NCI-H2171 treated with DMSO at 0.1 percent for 48 hours (cell line): Measurements from ENCODE around the gene MTAP.
A peak's percentile ranks its signal among the peaks of the same experiment; 100 is the strongest.

Source experiments
- DNase-seq: peaks from one replicate; lab custom pipeline; 2025; lab: John Stamatoyannopoulos, UW

The MTAP gene

GRCh38 chr9:21852754-21853153, 50.3 kb downstream of the MTAP start:
- DNase-seq = no peak

DNA sequence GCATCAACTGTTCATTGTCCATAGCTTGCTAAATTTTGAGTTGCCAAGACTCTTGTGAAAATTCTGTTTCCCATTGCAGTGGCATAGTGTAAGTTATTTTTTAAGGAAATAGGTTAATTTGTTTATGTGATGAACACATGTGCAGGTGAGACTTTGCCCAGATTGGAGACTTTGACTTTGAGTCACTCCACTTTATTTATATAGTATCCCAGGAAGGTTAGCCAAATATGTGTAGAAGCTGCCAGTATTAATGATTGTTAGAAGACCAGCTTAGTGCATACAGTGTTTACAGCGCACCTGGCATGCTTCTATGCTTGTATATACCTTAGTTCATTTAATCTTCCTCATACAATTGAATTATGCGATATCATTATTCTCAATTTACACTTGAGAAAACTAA, 51.0 kb downstream of the MTAP start:
- no peak for DNase-seq

DNA sequence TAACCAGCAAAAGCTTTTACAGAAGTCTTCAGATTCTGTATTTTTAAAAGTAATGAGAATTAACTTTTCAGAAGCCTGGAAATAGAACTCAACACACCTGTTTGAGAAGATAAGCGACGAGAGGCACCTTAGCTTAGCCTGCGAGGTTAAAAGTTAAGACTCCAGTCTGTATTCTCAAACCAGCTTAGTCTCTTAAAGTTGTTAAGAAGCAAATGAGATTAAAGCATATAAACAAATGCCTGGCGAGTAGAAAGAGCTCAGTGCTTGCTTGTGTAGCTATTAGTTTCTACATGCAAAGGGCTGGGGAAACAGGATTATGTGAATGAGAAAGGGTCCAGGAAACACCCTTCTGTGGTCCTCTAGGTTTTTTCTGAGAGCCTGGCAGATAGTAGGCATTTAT, 51.7 kb downstream of the MTAP start:
- DNase-seq = no peak

DNA sequence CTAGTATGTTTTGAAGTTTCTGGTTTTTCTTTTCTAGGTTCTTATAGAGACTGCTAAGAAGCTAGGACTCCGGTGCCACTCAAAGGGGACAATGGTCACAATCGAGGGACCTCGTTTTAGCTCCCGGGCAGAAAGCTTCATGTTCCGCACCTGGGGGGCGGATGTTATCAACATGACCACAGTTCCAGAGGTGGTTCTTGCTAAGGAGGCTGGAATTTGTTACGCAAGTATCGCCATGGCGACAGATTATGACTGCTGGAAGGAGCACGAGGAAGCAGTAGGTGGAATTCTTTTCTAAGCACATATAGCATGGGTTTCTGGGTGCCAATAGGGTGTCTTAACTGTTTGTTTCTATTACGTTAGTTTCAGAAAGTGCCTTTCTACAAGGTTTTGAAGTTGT, 52.2 kb downstream of the MTAP start:
- DNase-seq = no peak

GRCh38 chr9:21856301-21857094, 54.1 kb downstream of the MTAP start:
- no peak for DNase-seq

DNA sequence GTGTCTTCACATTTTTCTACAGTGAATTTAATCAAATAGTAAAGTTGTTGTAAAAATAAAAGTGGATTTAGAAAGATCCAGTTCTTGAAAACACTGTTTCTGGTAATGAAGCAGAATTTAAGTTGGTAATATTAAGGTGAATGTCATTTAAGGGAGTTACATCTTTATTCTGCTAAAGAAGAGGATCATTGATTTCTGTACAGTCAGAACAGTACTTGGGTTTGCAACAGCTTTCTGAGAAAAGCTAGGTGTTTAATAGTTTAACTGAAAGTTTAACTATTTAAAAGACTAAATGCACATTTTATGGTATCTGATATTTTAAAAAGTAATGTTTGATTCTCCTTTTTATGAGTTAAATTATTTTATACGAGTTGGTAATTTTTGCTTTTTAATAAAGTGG, 60.4 kb downstream of the MTAP start:
- no peak for DNase-seq

DNA sequence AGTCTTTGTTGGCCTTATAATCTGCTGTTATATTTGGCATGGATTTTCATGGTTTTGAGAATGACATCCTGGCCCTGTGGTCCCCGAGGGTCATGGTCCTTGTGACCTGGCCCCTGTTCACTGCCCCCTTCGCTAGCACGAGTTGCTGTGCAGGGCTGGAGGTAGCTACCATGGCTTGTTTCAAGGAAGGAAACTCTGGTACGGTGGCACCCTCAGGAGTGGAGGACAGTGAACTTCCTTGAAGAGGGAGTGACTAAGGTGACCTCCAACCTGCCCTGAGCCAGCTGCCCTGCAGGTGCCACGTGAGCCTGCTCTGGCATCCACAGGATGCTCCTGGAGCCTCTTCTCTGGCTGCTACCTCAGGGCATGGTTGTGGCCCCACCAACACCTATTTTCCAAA, 62.1 kb downstream of the MTAP start:
- DNase-seq = no peak

- DNase-seq = no peak
Measured at GRCh38 chr9:21866302-21866701, 63.9 kb downstream of the MTAP start.

DNA sequence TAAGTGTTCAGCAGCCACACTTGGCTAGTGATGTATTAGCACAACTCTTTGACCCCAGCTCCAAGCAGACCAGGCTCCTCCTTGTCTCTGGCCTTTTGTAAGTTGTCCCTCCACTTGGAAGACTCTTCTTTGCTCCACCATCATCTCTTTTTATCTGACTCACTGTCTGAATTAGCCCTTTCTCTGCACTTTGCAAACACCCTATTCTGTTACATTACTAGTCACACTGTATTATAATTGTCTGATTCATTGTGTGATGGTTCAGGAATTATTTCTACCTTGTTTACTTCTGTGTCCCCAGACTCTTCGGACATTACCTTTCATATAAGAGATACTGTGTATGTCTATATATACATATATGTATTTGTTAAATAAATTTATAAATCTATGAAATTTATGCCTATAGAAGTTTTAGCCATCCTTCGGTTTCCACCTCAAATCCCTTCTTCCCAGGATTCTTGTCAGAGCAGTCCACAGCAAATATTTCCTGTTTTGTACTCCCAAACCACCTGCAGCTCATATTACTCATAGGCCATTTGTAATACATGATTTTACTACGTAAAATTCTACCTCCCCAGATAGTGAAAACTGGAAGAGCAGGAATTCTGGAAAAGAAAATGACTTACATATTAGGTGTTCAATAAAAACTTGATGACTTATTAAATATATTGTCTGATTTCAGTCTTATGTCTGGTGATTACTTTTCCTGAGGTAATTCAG, 69.0 kb downstream of the MTAP start:
- no peak for DNase-seq

- peak; percentile 1 for DNase-seq
Measured at GRCh38 chr9:21872696-21873095, 70.3 kb downstream of the MTAP start.

DNA sequence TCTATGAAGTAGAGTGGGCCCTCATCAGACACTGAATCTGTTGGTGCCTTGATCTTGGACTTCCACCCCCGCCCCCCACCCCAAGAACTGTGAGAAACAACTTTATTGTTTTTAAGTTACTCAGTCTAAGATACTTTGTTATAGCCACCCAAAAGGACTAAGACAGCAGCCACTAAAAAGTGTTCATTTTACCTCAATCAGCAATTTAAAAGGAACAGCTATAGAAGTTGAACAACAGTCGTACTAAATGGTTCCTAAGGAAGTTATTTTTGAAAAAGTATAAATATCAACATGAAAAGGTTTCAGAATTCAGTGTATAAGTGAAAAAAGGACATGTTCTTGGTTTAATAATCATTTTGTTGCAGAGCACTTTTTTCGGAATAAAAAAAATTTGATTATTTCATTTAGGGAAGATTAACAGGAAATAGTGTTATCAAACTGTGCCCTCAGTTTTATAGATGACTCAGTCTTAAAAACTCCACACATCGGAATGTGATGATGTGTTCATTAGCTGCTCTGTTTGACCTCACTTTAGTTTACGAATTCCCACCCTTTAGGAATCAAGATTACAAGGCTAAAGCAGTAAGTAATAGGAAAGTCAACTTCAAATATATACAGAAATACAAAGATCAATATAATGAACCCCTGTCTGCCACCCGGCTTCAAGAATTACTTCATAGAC, 71.2 kb downstream of the MTAP start:
- no peak for DNase-seq

DNA sequence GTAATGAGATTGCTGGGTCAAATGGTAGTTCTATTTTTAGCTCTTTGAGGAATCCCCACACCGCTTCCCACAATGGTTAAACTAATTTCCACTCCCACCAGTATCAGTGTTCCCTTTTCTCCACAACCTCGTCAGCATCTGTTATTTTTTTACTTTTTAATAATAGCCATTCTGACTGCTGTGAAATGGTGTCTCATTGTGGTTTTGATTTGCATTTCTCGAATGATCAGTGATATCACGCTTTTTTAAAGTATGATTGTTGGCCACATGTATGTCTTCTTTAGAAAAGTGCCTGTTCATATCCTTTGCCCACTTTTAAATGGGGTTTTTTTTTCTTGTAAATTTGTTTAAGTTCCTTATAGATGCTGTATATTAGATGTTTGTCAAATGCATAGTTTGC, 73.5 kb downstream of the MTAP start:
- no peak for DNase-seq

DNA sequence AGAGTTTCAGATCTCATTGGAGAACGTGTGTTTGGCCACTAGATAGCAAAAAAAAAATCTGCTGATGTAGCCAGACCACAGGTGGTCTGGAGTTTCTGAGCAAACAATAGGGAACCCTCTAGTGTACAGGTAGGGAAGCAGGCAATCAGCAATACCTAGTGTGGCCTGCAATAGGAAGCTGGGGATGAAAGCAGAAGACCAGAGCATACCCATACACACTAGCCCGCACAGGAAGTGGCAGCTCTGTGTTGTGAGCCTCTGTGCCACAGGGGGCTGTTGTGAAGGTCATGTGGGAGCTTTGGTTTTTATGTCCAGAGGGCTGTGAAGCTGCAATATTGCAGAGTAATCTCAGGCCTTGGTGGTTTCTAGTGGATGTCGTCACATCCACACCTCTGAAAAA, 81.2 kb downstream of the MTAP start:
- DNase-seq = no peak

GRCh38 chr9:21889673-21890072, 87.2 kb downstream of the MTAP start:
- DNase-seq = no peak

- no peak for DNase-seq
Measured at GRCh38 chr9:21890696-21891095, 88.3 kb downstream of the MTAP start.

GRCh38 chr9:21901546-21901945, 99.1 kb downstream of the MTAP start:
- no peak for DNase-seq

DNA sequence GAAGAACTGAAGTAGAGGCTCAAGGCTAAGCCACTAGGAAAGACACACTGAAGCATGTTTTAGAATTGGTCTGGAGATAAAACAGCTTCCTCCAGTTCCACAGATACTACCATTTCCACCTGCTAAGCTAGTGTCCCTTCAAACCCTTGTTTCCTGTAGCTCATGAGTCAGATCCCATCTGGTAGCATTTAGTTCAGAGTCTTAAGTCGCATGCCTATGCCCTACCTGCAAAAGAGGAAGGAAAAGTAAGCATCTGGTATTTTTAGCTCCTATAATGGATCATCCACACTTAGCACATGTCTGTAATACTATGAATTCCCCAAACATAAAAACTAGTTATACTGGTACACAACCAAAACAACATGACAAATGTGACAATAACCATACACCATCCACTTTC, 99.7 kb downstream of the MTAP start:
- no peak for DNase-seq

DNA sequence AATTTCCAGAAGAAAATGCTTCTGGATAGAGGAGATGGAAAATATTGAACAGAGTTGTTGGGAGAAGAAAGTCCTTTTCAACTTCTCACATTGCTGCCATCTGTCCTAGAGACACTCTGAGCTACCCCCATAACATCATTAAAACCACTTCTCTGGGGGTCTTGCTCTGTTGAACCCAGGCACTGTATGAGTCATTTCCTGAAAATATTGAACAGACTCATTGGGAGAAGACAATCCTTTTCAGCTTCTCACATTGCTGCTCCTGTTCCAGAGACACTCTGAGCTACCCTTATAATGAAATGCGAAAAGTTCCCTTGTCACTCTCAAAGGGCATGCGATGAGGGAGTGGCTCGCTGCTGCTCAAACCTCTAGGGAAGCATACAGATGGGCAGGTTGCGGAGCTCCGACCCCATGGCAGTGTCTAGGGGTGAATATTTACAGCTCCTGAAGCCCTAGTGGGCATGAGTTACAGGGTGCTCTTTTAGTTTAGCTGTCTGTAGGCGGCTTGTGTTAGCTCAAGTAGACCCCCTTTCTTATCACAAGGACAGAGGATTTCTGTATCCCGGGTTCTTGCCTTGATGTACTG, 101.0 kb downstream of the MTAP start:
- no peak for DNase-seq

DNA sequence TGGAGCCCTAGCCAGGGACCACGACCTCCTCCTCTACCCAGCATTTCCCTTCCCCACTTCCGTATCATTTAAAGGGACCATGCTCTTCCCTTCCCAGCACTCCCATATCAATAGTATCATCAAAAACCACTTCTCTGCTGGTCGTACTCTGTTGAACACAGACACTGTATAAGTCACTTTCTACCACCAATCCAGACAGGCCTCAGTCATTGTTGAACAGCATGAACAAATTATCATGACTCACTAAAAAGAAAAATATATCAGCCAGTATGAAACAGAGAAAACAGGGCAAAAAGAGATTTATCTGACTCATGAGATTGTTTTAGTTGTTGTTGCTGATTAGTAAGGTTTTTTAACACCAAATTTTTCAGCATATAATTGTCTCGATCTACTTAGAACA, 101.9 kb downstream of the MTAP start:
- DNase-seq = no peak

GRCh38 chr9:21904776-21905175, 102.3 kb downstream of the MTAP start:
- DNase-seq = no peak

DNA sequence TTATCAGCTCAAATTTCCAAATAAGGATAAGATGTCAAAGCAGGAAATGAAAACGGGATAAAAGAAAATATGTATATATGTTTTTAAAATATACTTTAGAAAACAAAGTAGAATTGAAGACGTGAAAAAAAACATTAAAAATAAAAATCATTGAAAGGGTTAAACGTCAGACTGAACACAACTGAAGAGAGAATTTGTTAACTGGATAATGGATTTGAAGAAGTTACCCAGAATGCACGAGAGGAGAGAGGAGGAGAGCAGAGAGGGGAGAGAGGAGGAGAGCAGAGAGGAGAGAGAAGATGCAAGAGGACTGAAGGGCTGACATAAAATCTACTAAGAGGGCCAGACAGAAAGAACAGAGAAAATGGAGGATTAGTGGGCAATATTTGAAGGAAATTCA, 103.8 kb downstream of the MTAP start:
- DNase-seq = no peak

GRCh38 chr9:21906881-21907280, 104.4 kb downstream of the MTAP start:
- no peak for DNase-seq
